Measurements from ENCODE around the gene DNPH1.

DNA sequence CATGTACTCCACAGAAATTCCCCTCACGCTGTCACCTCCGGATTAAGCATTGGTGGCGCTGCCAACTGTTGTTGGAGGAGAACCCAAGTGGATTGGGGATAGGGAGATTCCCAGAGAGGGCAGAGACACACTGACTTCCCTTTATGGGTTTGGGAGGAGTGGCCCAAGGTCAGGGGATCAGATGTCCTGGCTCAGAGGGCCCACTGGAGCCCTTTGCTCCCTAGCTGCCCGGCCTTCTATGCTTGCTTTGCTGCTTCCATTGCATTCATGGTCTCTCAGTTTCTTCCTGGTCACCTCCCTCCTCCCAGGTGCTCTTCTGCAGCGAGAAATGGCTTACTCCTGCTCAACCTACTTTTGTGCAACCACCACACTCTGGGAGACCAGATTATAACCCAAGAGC is 32.9 kb downstream of the DNPH1 start:
- no peak for TF ChIP-seq EP300 (IDR thresholded peaks at IDR 0.05)
- TF ChIP-seq, protein P1, sequence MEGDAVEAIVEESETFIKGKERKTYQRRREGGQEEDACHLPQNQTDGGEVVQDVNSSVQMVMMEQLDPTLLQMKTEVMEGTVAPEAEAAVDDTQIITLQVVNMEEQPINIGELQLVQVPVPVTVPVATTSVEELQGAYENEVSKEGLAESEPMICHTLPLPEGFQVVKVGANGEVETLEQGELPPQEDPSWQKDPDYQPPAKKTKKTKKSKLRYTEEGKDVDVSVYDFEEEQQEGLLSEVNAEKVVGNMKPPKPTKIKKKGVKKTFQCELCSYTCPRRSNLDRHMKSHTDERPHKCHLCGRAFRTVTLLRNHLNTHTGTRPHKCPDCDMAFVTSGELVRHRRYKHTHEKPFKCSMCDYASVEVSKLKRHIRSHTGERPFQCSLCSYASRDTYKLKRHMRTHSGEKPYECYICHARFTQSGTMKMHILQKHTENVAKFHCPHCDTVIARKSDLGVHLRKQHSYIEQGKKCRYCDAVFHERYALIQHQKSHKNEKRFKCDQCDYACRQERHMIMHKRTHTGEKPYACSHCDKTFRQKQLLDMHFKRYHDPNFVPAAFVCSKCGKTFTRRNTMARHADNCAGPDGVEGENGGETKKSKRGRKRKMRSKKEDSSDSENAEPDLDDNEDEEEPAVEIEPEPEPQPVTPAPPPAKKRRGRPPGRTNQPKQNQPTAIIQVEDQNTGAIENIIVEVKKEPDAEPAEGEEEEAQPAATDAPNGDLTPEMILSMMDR (IDR thresholded peaks at IDR 0.05), result no peak

Data from ovary (tissue), 3 donors.